GM18868 (cell line): ENCODE results near the gene NUDT12.

ENCODE experiments used
- ATAC-seq: cut with Tn5 transposase; IDR thresholded peaks from one replicate; pipeline ENCODE4 v1.9.1; 2021; ENCODE audit warnings: mild to moderate bottlenecking, moderate library complexity; ENCODE audit not compliant: unreplicated experiment

The NUDT12 gene

GRCh38 chr5:103562453-103563157, at the start of gene NUDT12:
NUDT12 (minus strand) TSS chr5:103562789; CDS start chr5:103560248, 2,541 bp downstream.
- peak; percentile 96 for ATAC-seq

- no peak for ATAC-seq
Measured at GRCh38 chr5:103607346-103607745, 44.8 kb upstream of the NUDT12 start.

- ATAC-seq = no peak
Measured at GRCh38 chr5:103605277-103605676, 42.7 kb upstream of the NUDT12 start.

GRCh38 chr5:103602438-103602837, 39.8 kb upstream of the NUDT12 start:
- no peak for ATAC-seq

- no peak for ATAC-seq
Measured at GRCh38 chr5:103601314-103601713, 38.7 kb upstream of the NUDT12 start.

GRCh38 chr5:103600086-103600485, 37.5 kb upstream of the NUDT12 start:
- ATAC-seq = no peak

GRCh38 chr5:103598997-103599566, 36.5 kb upstream of the NUDT12 start:
- peak; percentile 55 for ATAC-seq

- ATAC-seq = no peak
Measured at GRCh38 chr5:103590221-103590620, 27.6 kb upstream of the NUDT12 start.

GRCh38 chr5:103589776-103590175, 27.2 kb upstream of the NUDT12 start:
- ATAC-seq = no peak

- ATAC-seq = no peak
Measured at GRCh38 chr5:103589357-103589756, 26.8 kb upstream of the NUDT12 start.

GRCh38 chr5:103587185-103587748, 24.7 kb upstream of the NUDT12 start:
- ATAC-seq = no peak

- peak; percentile 77 for ATAC-seq
Measured at GRCh38 chr5:103582364-103582763, 19.8 kb upstream of the NUDT12 start.

- no peak for ATAC-seq
Measured at GRCh38 chr5:103573411-103573810, 10.8 kb upstream of the NUDT12 start.

- ATAC-seq = no peak
Measured at GRCh38 chr5:103572454-103572853, 9.9 kb upstream of the NUDT12 start.

GRCh38 chr5:103571730-103572129, 9.1 kb upstream of the NUDT12 start:
- ATAC-seq = no peak

- ATAC-seq = no peak
Measured at GRCh38 chr5:103569313-103570060, 6.9 kb upstream of the NUDT12 start.

- no peak for ATAC-seq
Measured at GRCh38 chr5:103565719-103566118, 3.1 kb upstream of the NUDT12 start.

- ATAC-seq = peak; percentile 32
Measured at GRCh38 chr5:103561685-103562452, 720 bp downstream of the NUDT12 start.

GRCh38 chr5:103560826-103561225, 1.8 kb downstream of the NUDT12 start:
- no peak for ATAC-seq

- no peak for ATAC-seq
Measured at GRCh38 chr5:103546858-103547257, 15.7 kb downstream of the NUDT12 start.

GRCh38 chr5:103542441-103542840, 20.1 kb downstream of the NUDT12 start:
- no peak for ATAC-seq
